Endodermal cell (in vitro differentiated cells): ENCODE measurements around the gene TTBK1. TPM values are rescaled to one million over a fixed set of nuclear protein-coding genes. Genes with fewer than 3 reads are reported as not detected.

ENCODE experiments used
- DNase-seq: peaks from one replicate; pipeline ENCODE4 v3.0.0-alpha.2; 2017
- H3K27ac ChIP-seq: 2 replicates; pipeline ENCODE4 v1.5.1; 2013; ENCODE audit warnings: mild to moderate bottlenecking, low read depth, low read length, moderate library complexity
- H3K27me3 ChIP-seq: 2 replicates; pipeline ENCODE4 v1.6.1; 2013; ENCODE audit warnings: mild to moderate bottlenecking, low read length, moderate library complexity; ENCODE audit not compliant: insufficient read depth, control insufficient read depth, poor library complexity, severe bottlenecking
- H3K36me3 ChIP-seq: 2 replicates; pipeline ENCODE4 v1.7.0; 2013; ENCODE audit warnings: mild to moderate bottlenecking, low read length, moderate library complexity; ENCODE audit not compliant: control insufficient read depth, insufficient read depth
- H3K4me1 ChIP-seq: one replicate; pipeline ENCODE4 v1.7.0; 2013; ENCODE audit warnings: low read length; ENCODE audit not compliant: control insufficient read depth, insufficient read depth
- H3K4me3 ChIP-seq: 2 replicates; pipeline ENCODE4 v1.5.1; 2013; ENCODE audit warnings: mild to moderate bottlenecking, low read length, moderate library complexity
- H3K9ac ChIP-seq: 2 replicates; pipeline ENCODE4 v1.6.1; 2013; ENCODE audit warnings: mild to moderate bottlenecking, low read length, moderate library complexity; ENCODE audit not compliant: poor library complexity, severe bottlenecking; ENCODE audit errors: extremely low read depth
- H3K9me3 ChIP-seq: 2 replicates; pipeline ENCODE4 v1.6.1; 2013; ENCODE audit warnings: mild to moderate bottlenecking, low read length, moderate library complexity; ENCODE audit not compliant: control insufficient read depth
- H3K27ac Mint-ChIP-seq: 2 replicates; pipeline ENCODE4 v1.8.0; 2020; ENCODE audit warnings: mixed read lengths
- H3K27me3 Mint-ChIP-seq: 2 replicates; pipeline ENCODE4 v1.8.0; 2021; ENCODE audit warnings: mild to moderate bottlenecking, mixed read lengths; ENCODE audit not compliant: insufficient read depth
- H3K36me3 Mint-ChIP-seq: 2 replicates; pipeline ENCODE4 v1.8.0; 2020; ENCODE audit warnings: low read depth, mixed read lengths
- H3K4me1 Mint-ChIP-seq: 2 replicates; pipeline ENCODE4 v1.8.0; 2020; ENCODE audit warnings: mixed read lengths
- H3K4me3 Mint-ChIP-seq: 2 replicates; pipeline ENCODE4 v1.8.0; 2020; ENCODE audit warnings: mild to moderate bottlenecking, moderate library complexity, mixed read lengths
- H3K9me3 Mint-ChIP-seq: 2 replicates; pipeline ENCODE4 v1.8.0; 2020; ENCODE audit warnings: mild to moderate bottlenecking, mixed read lengths
- WGBS, 2 experiments: methylation state at CpG; one replicate each; pipeline versions ENCODE4 v1.1.5 to v1.1.7; 2013; ENCODE audit warnings: missing lambda C conversion rate in 2 of 2, mixed read lengths in 1 of 2; ENCODE audit not compliant: insufficient coverage in 1 of 2, insufficient read length in 1 of 2; 5-methylcytosine and 5-hydroxymethylcytosine counted together
- long read RNA-seq, 4 experiments: library from polyadenylated mRNA in 2 of 4; library from RNA in 1 of 4; library from capped mRNA in 1 of 4; stranded (forward) in 3 of 4; unstranded in 1 of 4; transcript quantifications; one replicate each; pipeline ENCODE4 v2.0.0, GENCODE V29; 2020 to 2021; ENCODE audit warnings: inconsistent platforms in 1 of 4
- polyA plus RNA-seq, 2 experiments: library from polyadenylated mRNA; stranded (reverse); fragments of 50-300 nt; gene quantifications; one replicate each; pipeline ENCODE4 v1.2.3, GENCODE V29; 2013
- total RNA-seq, 2 donors: library from RNA; stranded (reverse); fragmentation: NEBNext Ultra II Directional in 1 of 2; extraction: Animal tissue kit (Norgen Biotek cat#: 25700) in 1 of 2; gene quantifications; 2 replicates in 1 of 2; 3 replicates in 1 of 2; pipeline ENCODE4 v1.2.1, GENCODE V29; 2021
- TF ChIP-seq, protein P1 (sequence below): fragments of 200-600 bp; sonication (generic); conservative IDR thresholded peaks from 2 replicates; pipeline ENCODE4 v1.5.0; 2021; ENCODE audit warnings: antibody characterized with exemption, mild to moderate bottlenecking

TTBK1 gene
- total RNA-seq: under 1 TPM; 0.62 TPM
- 2.1 TPM for polyA plus RNA-seq (2013, experiment 1 of 2)
- 1.6 TPM for polyA plus RNA-seq (2013, experiment 2 of 2)
- long read RNA-seq, experiment 1, partial matches to known transcripts: 0 of 2 reads
- long read RNA-seq, experiment 1, other reads (novel, unspliced or antisense): 2 of 2 reads
- long read RNA-seq, experiment 2, partial matches to known transcripts: 0 of 1 reads
- long read RNA-seq, experiment 2, other reads (novel, unspliced or antisense): 1 of 1 reads
- long read RNA-seq, experiment 3, partial matches to known transcripts: 0 of 1 reads
- long read RNA-seq, experiment 3, other reads (novel, unspliced or antisense): 1 of 1 reads
- long read RNA-seq, experiment 4: 0 reads

DNA sequence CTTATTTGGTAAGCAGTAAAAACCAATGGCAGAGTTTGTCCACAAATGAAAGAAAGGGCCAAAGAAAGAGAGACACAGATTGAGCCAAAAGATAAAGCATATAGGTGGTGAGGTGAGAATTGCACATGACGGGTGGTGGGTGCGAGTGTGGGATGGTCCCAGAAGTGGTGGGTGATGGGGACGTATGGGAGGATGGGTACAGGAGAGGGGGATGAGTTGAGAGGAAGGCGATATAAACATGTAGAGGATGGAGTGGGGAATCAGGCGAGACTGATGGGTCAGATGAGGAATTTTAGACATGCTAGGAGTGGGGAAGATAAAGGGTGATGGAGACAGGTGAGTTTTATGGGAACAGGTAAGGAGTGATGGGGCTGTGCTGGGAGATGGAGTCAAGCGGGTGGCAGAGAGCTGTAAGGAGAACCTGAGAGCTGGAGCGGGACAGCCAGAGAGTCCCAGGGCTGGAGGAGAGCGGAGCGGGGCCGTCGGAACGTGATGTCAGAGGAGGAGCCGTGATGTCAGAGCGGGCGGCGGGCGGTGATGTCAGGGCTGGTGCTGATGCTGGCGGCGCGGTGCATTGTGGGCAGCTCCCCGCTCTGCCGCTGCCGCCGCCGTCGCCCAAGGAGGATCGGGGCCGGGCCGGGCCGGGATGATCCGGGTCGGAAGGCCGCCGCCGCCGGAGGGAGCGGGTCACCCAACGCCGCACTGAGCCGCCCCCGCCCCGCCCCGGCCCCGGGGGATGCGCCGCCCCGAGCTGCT, at the start of gene TTBK1:
Gene TTBK1, plus strand, starts transcription at position 574 of the 756 bp plus-strand sequence. CDS start 3,180 bp downstream, outside the sequence.
- Mint-ChIP-seq H3K4me1 (peaks cover 13% of the 10 kb centered on the region), H3K9me3 (peaks cover 2% of the 10 kb centered on the region), H3K4me3 (no peak within 1 kb of the TSS), H3K27me3 (peaks cover 17% of the 10 kb centered on the region), H3K36me3 (no peaks in the 10 kb centered on the region), H3K27ac (no peak within 1 kb of the TSS)
- no peak within 1 kb of the TSS for H3K27ac ChIP-seq
- H3K9ac ChIP-seq: no peak within 1 kb of the TSS
- WGBS, 2 experiments: 13 to 26% methylated on average over 20 to 47 of the region's 47 CpGs
- H3K4me1 ChIP-seq: no peaks in the 10 kb centered on the region
- no peaks in the 10 kb centered on the region for H3K9me3 ChIP-seq
- DNase-seq: no peak
- H3K4me3 ChIP-seq: no peak within 1 kb of the TSS
- TF ChIP-seq, protein P1, sequence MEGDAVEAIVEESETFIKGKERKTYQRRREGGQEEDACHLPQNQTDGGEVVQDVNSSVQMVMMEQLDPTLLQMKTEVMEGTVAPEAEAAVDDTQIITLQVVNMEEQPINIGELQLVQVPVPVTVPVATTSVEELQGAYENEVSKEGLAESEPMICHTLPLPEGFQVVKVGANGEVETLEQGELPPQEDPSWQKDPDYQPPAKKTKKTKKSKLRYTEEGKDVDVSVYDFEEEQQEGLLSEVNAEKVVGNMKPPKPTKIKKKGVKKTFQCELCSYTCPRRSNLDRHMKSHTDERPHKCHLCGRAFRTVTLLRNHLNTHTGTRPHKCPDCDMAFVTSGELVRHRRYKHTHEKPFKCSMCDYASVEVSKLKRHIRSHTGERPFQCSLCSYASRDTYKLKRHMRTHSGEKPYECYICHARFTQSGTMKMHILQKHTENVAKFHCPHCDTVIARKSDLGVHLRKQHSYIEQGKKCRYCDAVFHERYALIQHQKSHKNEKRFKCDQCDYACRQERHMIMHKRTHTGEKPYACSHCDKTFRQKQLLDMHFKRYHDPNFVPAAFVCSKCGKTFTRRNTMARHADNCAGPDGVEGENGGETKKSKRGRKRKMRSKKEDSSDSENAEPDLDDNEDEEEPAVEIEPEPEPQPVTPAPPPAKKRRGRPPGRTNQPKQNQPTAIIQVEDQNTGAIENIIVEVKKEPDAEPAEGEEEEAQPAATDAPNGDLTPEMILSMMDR: no peak
- H3K27me3 ChIP-seq: peaks cover 85% of the 10 kb centered on the region
- H3K36me3 ChIP-seq: no peaks in the 10 kb centered on the region

DNA sequence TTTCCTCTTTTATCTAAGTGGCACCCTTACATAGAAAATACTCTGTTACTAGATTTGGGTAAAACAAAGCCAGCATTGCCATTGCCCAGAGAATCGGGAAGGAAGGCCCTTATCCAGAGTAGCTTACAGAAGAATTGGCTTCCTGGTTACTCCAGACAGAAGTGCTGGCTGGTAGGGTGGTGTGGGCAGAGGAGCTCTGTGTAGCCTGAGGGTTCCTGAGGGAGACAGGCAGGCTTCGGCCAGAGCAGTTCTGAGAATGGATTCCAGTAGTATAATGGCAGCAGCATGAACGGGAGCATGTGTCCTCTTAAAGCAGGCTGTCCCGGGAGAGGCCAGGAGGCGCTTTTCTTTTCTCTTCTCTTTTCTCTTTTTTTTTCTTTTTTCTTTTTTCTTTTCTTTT, 49.4 kb upstream of the TTBK1 start:
- Histone ChIP-seq H3K27ac (no peak overlapping the region), H3K36me3 (no peaks in the 10 kb centered on the region), H3K9ac (no peak overlapping the region), H3K27me3 (no peaks in the 10 kb centered on the region), H3K9me3 (no peaks in the 10 kb centered on the region), H3K4me3 (no peak overlapping the region), H3K4me1 (no peaks in the 10 kb centered on the region)
- WGBS, 2 experiments: 96 to 100% methylated on average over 4 to 5 of the region's 5 CpGs
- Mint-ChIP-seq H3K4me3 (no peak overlapping the region), H3K27me3 (no peaks in the 10 kb centered on the region), H3K9me3 (no peaks in the 10 kb centered on the region), H3K36me3 (peaks cover 29% of the 10 kb centered on the region), H3K4me1 (peaks cover 3% of the 10 kb centered on the region), H3K27ac (no peak overlapping the region)
- TF ChIP-seq, protein P1: no peak
- no peak for DNase-seq

DNA sequence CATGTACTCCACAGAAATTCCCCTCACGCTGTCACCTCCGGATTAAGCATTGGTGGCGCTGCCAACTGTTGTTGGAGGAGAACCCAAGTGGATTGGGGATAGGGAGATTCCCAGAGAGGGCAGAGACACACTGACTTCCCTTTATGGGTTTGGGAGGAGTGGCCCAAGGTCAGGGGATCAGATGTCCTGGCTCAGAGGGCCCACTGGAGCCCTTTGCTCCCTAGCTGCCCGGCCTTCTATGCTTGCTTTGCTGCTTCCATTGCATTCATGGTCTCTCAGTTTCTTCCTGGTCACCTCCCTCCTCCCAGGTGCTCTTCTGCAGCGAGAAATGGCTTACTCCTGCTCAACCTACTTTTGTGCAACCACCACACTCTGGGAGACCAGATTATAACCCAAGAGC, 46.9 kb upstream of the TTBK1 start:
- Histone ChIP-seq H3K27ac (no peak overlapping the region), H3K4me1 (no peaks in the 10 kb centered on the region), H3K4me3 (no peak overlapping the region), H3K36me3 (no peaks in the 10 kb centered on the region), H3K9me3 (no peaks in the 10 kb centered on the region), H3K27me3 (no peaks in the 10 kb centered on the region), H3K9ac (no peak overlapping the region)
- Mint-ChIP-seq H3K4me3 (no peak overlapping the region), H3K9me3 (no peaks in the 10 kb centered on the region), H3K36me3 (peaks cover 26% of the 10 kb centered on the region), H3K4me1 (no peaks in the 10 kb centered on the region), H3K27me3 (no peaks in the 10 kb centered on the region), H3K27ac (no peak overlapping the region)
- DNase-seq: no peak
- TF ChIP-seq, protein P1: no peak
- WGBS, 2 experiments: 87 to 90% methylated on average over 4 to 5 of the region's 5 CpGs
